NOMO-1 treated with dmso at 0.1 percent for 144 hours (cell line): Measurements from ENCODE around the gene OSBPL8.

Source experiments
- DNase-seq: peaks from one replicate; lab custom pipeline; 2025; ENCODE audit not compliant: unreplicated experiment; lab: John Stamatoyannopoulos, UW

OSBPL8 gene, protein sequence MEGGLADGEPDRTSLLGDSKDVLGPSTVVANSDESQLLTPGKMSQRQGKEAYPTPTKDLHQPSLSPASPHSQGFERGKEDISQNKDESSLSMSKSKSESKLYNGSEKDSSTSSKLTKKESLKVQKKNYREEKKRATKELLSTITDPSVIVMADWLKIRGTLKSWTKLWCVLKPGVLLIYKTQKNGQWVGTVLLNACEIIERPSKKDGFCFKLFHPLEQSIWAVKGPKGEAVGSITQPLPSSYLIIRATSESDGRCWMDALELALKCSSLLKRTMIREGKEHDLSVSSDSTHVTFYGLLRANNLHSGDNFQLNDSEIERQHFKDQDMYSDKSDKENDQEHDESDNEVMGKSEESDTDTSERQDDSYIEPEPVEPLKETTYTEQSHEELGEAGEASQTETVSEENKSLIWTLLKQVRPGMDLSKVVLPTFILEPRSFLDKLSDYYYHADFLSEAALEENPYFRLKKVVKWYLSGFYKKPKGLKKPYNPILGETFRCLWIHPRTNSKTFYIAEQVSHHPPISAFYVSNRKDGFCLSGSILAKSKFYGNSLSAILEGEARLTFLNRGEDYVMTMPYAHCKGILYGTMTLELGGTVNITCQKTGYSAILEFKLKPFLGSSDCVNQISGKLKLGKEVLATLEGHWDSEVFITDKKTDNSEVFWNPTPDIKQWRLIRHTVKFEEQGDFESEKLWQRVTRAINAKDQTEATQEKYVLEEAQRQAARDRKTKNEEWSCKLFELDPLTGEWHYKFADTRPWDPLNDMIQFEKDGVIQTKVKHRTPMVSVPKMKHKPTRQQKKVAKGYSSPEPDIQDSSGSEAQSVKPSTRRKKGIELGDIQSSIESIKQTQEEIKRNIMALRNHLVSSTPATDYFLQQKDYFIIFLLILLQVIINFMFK

GRCh38 chr12:76559400-76560085 lies at the start of gene OSBPL8:
Gene OSBPL8, minus strand, starts transcription at chr12:76559771. Its CDS starts 72,220 bp downstream, at chr12:76487551.
- peak; percentile 91 for DNase-seq

GRCh38 chr12:76608070-76608469 lies 48.5 kb upstream of the OSBPL8 start:
- DNase-seq, result no peak

DNA sequence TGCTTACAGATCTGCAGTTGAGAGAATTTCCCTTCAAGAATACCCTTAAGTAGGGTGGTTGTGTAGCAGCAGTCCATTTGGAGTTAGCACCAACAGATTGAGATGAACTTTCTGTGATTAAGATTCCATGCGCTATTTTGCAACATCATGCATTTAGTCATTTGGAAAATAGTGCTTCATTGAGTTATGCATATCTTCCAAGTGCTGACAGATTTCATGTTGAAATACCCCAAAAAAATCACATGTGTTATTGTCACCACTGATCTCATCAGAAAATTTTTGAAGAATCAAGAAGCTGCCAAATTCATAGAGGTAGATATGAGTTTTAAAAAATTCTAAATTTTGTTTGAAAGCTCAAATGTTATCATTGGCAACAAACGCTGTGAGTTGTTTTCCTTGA lies 35.5 kb upstream of the OSBPL8 start:
- no peak for DNase-seq

GRCh38 chr12:76591476-76591875 lies 31.9 kb upstream of the OSBPL8 start:
- no peak for DNase-seq

- no peak for DNase-seq
Observed at GRCh38 chr12:76590131-76590530, 30.6 kb upstream of the OSBPL8 start.

DNA sequence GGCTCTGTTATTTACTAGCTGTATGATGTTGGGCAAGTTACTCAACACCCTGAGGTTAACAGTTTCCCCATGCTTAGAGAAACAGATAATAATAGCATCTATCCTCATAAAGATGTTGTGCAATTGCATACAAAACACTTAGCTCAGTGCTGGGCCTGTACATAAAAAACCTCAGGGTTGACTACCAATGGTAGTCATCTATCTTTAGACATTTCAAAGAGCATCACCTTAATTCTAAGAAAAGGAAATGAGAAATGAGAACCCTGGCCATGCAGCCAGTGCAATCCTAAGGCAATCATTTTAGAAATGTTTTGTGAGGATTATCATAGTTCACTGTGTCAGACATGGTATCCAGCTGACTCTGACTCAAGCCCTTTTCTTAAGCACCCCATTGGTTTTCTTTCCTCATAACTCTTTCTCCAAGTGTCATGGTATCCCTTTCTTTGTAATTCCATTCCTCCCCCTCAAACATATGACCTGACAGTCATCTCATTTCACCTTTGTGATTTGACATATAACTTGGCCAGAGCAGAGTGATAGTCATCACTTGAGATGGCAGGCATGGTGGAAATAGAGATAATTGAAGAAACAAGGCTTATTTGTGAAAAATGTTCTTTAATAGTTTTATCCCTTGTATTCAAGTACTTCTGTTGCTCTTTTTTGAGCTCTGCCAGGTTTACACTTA lies 29.5 kb upstream of the OSBPL8 start:
- DNase-seq, result peak; percentile 89

DNA sequence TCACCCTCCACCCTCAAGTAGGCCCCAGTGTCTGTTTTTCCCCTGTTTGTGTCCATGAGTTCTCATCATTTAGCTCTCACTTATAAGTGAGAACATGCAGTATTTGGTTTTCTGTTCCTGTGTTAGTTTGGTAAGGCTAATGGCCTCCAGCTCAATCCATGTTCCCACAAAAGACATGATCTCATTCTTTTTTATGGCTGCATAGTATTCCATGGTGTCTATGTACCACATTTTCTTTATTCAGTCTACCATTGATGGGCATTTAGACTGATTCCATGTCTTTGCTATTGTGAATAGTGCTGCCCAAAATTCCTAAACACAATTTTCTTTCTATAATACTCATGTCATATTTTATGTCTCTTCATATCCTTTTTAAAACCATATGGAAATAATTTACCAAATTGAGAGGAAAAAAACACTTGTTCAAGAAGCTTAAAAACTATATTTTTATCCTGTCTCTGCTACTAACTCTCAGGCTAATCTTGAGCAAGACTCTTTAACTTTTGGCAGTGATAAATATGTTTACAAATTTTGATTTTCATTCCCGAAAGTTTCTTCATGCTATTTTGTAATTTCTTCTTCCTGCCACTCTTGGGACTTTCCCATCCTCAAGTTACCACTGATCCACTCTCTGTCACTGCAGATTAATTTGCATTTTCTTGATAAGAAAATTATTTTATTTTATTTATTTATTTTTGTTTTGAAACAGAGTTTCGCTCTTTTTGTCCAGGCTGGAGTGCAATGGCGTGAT lies 28.0 kb upstream of the OSBPL8 start:
- DNase-seq, result no peak

DNA sequence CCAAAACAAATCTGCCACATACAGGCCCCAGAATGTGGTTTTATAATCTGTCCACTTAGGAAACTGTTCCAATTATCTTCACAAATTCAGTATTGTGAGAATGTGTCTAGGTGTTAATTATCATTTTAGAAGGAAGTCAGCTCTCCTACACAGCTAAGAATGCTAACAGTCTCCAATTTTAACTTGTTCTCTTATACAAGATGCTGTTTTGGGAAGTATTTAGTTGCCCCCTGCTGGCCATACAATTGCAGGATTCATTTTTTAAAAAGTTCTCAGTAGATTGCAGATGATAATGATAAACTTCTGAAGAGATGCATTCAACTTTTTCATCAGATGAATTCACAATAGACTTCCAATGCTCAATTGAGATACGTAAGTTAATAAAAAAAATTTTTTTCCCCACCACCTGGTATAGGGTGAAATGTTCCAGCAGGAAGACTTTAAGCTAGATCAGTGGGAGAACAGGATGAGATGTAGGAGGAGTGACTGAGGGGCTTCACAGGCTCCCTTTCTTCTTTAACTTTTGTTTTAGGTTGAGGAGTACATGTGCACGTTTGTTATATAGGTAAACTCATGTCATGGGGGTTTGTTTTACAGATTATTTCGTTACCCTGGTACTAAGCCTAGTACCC lies 27.3 kb upstream of the OSBPL8 start:
- DNase-seq, result peak; percentile 15

DNA sequence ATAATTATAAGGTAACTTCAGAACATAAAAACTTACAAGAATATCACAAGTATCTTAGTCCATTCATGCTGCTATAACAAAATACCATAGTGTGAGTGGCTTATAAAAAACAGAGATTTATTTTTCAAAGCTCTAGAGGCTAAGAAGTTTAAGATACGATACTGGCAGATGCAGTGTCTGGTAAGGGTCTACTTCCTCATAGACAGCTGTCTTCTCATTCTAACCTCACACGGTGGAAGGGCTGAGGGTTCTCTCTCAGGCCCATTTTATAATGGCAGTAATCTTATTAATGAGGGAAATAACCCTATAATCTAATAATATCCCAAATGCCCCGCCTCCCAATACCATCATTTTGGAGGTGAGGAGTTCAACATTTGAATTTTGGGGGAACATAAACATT lies 23.7 kb upstream of the OSBPL8 start:
- no peak for DNase-seq

DNA sequence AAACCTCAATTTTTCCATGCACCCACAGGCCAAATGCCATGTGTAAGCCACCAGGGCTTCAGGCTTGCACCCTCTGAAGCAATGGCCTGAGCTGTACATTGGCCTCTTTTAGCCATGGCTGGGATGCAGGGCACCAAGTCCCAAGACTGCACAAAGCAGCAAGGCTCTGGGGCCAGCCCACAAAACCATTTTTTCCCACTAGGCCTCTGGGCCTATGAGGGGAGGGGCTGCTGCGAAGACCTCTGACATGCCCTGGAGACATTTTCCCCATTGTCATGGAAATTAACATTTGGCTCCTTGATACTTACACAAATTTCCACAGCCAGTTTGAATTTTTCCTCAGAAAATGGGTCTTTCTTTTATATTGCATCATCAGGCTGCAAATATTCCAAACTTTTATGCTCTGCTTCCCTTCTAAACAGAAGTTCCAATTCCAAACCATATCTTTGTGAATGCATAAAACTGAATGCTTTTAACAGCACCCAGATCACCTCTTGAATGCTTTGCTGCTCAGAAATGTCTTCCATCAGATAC lies 14.3 kb upstream of the OSBPL8 start:
- DNase-seq, result no peak

- no peak for DNase-seq
Observed at GRCh38 chr12:76571256-76571655, 11.7 kb upstream of the OSBPL8 start.

DNA sequence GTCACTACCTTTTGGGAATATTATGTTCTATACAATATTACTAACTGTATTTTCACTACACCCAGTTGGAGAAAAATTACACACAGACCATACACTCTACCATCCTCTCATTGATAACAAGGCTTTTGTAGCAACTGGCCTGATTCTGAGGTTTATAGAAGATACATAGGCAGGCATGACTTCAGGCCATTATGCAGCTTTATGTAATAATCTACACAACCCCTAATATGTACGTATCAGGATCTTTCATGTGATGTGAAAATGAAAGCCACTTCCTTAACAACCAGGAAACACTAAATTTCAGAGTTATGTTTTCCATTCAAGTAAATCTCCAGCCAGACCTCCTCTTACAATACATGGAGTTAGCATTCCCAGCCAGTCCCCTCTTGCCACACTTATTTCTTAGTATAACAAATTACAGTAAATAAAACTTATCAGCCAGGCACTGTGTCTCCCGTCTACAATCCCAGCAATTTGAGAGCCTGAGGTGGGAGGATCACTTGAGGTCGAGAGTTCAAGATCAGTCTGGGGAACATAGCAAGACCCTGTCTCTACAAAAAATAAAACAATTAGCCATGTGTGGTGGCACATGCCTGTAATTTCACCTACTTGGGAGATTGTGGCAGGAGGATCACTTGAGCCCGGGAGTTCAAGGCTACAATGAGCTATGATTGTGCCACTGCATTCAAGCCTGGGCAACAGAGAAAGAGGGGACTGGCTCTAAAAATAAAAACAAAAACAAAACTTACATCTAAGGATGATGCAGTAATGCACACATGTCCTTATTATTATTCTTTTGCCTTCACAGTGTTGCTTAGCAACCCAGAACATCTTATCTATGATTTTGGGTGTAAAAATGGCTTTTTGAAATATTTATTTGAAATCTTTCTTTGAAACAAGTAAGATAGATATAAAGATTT lies 10.4 kb upstream of the OSBPL8 start:
- DNase-seq, result no peak

- no peak for DNase-seq
Observed at GRCh38 chr12:76568888-76569551, 9.4 kb upstream of the OSBPL8 start.

GRCh38 chr12:76568130-76568529 lies 8.6 kb upstream of the OSBPL8 start:
- no peak for DNase-seq

GRCh38 chr12:76563061-76563460 lies 3.5 kb upstream of the OSBPL8 start:
- DNase-seq, result no peak

GRCh38 chr12:76562130-76562529 lies 2.6 kb upstream of the OSBPL8 start:
- DNase-seq, result no peak

- DNase-seq, result peak; percentile 78
Observed at GRCh38 chr12:76560086-76560491, 518 bp upstream of the OSBPL8 start.
